Tibial nerve (tissue), 4 donors: ENCODE results near the gene PDE8B. TPM values are rescaled to one million over a fixed set of nuclear protein-coding genes. Genes with fewer than 3 reads are reported as not detected.

Experiments used
- DNase-seq, 2 donors: peaks; one replicate each; pipeline ENCODE4 v3.0.0-alpha.2; 2019; ENCODE audit warnings: low spot score in 2 of 2
- H3K27ac ChIP-seq, 4 donors: fragments of 200-600 bp; sonication (generic) in 3 of 4; one replicate each; pipeline ENCODE4 v1.5.1; 2017 to 2019; ENCODE audit warnings: mild to moderate bottlenecking in 1 of 4
- H3K27me3 ChIP-seq, 2 donors: fragments of 200-600 bp; sonication (generic) in 1 of 2; one replicate each; pipeline versions ENCODE4 v1.5.1 to v1.6.0; 2017 to 2019
- H3K36me3 ChIP-seq, 3 donors: fragments of 200-600 bp; sonication (generic); one replicate each; pipeline ENCODE4 v1.5.1; 2018 to 2019
- H3K4me1 ChIP-seq, 4 donors: fragments of 200-600 bp; sonication (generic) in 3 of 4; one replicate each; pipeline ENCODE4 v1.5.1; 2017 to 2019
- H3K4me3 ChIP-seq, 4 donors: fragments of 200-600 bp; sonication (generic) in 3 of 4; one replicate each; pipeline ENCODE4 v1.5.1; 2017 to 2019; ENCODE audit warnings: mild to moderate bottlenecking in 1 of 4, moderate library complexity in 1 of 4
- H3K9me3 ChIP-seq, 4 donors: fragments of 200-600 bp; sonication (generic) in 3 of 4; one replicate each; pipeline ENCODE4 v1.5.1; 2017 to 2019
- EP300 ChIP-seq, 2 donors: sonication (generic); formaldehyde crosslinking; IDR thresholded peaks; one replicate each; pipeline ENCODE4 v1.6.1; 2017; ENCODE audit warnings: antibody characterized with exemption in 2 of 2, mild to moderate bottlenecking in 1 of 2
- POLR2A ChIP-seq, 2 donors: fragments of 450-650 bp; IDR thresholded peaks; one replicate each; pipeline ENCODE4 v1.6.1; 2017; ENCODE audit warnings: antibody characterized with exemption in 2 of 2, mild to moderate bottlenecking in 2 of 2, moderate library complexity in 2 of 2
- WGBS, 2 donors: methylation state at CpG; one replicate each; pipeline ENCODE4 v1.1.5; 2018; 5-methylcytosine and 5-hydroxymethylcytosine counted together
- total RNA-seq, 4 donors: library from RNA; depleted of rRNA; stranded (reverse); fragments of >200 nt; gene quantifications; one replicate each; pipeline ENCODE4 v1.1.0, GENCODE V29; 2016
- TF ChIP-seq, protein P1 (sequence below), 5 experiments: fragments of 200-600 bp in 3 of 5; fragments of 450-650 bp in 2 of 5; sonication (generic) in 3 of 5; IDR thresholded peaks; one replicate each; pipeline ENCODE4 v1.5.1; 2016 to 2019; ENCODE audit warnings: antibody characterized with exemption in 5 of 5, mild to moderate bottlenecking in 3 of 5, moderate library complexity in 2 of 5

Gene PDE8B
- total RNA-seq, 4 donors from 2014 or later: 6.3 to 8.8 (median 7.2) TPM

- H3K4me3 ChIP-seq: no peak overlapping the region
- no peak for TF ChIP-seq EP300 (IDR thresholded peaks at IDR 0.05)
- TF ChIP-seq, protein P1, sequence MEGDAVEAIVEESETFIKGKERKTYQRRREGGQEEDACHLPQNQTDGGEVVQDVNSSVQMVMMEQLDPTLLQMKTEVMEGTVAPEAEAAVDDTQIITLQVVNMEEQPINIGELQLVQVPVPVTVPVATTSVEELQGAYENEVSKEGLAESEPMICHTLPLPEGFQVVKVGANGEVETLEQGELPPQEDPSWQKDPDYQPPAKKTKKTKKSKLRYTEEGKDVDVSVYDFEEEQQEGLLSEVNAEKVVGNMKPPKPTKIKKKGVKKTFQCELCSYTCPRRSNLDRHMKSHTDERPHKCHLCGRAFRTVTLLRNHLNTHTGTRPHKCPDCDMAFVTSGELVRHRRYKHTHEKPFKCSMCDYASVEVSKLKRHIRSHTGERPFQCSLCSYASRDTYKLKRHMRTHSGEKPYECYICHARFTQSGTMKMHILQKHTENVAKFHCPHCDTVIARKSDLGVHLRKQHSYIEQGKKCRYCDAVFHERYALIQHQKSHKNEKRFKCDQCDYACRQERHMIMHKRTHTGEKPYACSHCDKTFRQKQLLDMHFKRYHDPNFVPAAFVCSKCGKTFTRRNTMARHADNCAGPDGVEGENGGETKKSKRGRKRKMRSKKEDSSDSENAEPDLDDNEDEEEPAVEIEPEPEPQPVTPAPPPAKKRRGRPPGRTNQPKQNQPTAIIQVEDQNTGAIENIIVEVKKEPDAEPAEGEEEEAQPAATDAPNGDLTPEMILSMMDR (IDR thresholded peaks at IDR 0.05): no peak
- TF ChIP-seq POLR2A (IDR thresholded peaks at IDR 0.05): no peak
- H3K4me1 ChIP-seq: no peaks in the 10 kb centered on the region
- H3K27ac ChIP-seq: no peak overlapping the region
- DNase-seq: no peak
- H3K27me3 ChIP-seq: no peaks in the 10 kb centered on the region
- H3K36me3 ChIP-seq: no peaks in the 10 kb centered on the region
- WGBS, 2 donors: 70 to 71% methylated on average over 4 of the region's 4 CpGs
- no peaks in the 10 kb centered on the region for H3K9me3 ChIP-seq
Measured at GRCh38 chr5:77285251-77285841, 74.9 kb downstream of the PDE8B start.

- Histone ChIP-seq H3K36me3 (no peaks in the 10 kb centered on the region), H3K4me1 (no peaks in the 10 kb centered on the region), H3K27ac (no peak overlapping the region), H3K4me3 (no peak overlapping the region), H3K27me3 (no peaks in the 10 kb centered on the region), H3K9me3 (no peaks in the 10 kb centered on the region)
- no peak for DNase-seq
- TF ChIP-seq EP300 (IDR thresholded peaks at IDR 0.05) (no peak), POLR2A (IDR thresholded peaks at IDR 0.05) (no peak)
- TF ChIP-seq, protein P1 (IDR thresholded peaks at IDR 0.05): no peak
- 67 to 68% methylated on average over 3 of the region's 3 CpGs for WGBS, 2 donors
Measured at GRCh38 chr5:77292026-77292757, 81.7 kb downstream of the PDE8B start.

- Histone ChIP-seq H3K4me3 (no peak overlapping the region), H3K4me1 (no peaks in the 10 kb centered on the region), H3K27ac (no peak overlapping the region), H3K9me3 (no peaks in the 10 kb centered on the region), H3K36me3 (no peaks in the 10 kb centered on the region), H3K27me3 (no peaks in the 10 kb centered on the region)
- DNase-seq: no peak
- 83% methylated on average over 3 of the region's 3 CpGs for WGBS, 2 donors
- TF ChIP-seq EP300 (IDR thresholded peaks at IDR 0.05) (no peak), POLR2A (IDR thresholded peaks at IDR 0.05) (no peak)
- TF ChIP-seq, protein P1 (IDR thresholded peaks at IDR 0.05): no peak
Measured at GRCh38 chr5:77294185-77294584, 83.7 kb downstream of the PDE8B start.

DNA sequence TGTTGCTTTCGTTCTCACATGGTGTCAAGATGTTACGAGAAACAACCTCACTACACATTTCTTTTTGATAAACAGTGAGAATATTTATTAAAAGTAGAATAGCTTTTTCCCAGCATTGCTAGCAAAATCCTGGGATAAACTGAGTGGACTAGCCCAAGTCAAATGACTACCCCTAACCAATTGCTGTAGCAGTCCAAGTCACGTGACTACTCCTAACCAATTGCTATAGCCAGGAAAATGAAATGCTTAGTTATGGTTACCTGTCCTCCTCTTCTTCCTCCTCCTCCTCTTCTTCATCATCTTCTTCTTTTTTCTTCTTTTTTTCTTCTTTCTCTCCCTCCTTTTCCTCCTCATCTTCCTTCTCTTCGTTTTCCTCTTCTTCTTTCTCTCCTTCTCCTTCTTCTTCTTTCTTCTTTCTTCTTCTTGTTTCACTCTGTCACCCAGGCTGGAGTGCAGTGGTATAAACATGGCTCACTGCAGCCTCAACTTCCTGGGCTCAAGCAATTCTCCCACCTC lies 85.4 kb downstream of the PDE8B start:
- Histone ChIP-seq H3K27me3 (no peaks in the 10 kb centered on the region), H3K36me3 (no peaks in the 10 kb centered on the region), H3K4me3 (no peak overlapping the region), H3K9me3 (no peaks in the 10 kb centered on the region), H3K4me1 (no peaks in the 10 kb centered on the region), H3K27ac (no peak overlapping the region)
- TF ChIP-seq, protein P1 (IDR thresholded peaks at IDR 0.05): no peak
- no peak for TF ChIP-seq EP300 (IDR thresholded peaks at IDR 0.05)
- TF ChIP-seq POLR2A (IDR thresholded peaks at IDR 0.05): no peak
- 79 to 88% methylated on average over 4 of the region's 4 CpGs for WGBS, 2 donors
- DNase-seq: no peak

DNA sequence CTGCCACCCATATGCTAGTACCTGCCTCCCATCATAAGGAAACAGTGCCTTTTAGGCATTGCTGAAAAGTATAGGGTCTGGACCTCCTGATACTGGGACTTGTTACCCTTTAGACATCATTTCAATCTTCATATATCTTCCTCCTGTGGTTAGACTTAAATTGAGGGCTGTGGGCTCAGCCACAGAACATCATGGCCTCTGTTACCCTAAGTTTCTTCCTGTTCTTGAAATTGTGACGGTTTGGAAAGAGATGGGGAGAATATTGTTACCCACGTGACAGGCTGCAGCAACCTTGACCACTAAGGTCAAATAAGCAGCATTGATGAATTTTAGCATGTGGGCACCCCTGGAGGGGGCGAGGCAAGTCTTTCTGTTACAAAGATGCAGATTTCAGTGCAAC lies 87.7 kb downstream of the PDE8B start:
- no peak for TF ChIP-seq EP300 (IDR thresholded peaks at IDR 0.05)
- TF ChIP-seq, protein P1 (IDR thresholded peaks at IDR 0.05): no peak
- TF ChIP-seq POLR2A (IDR thresholded peaks at IDR 0.05): no peak
- Histone ChIP-seq H3K36me3 (no peaks in the 10 kb centered on the region), H3K27me3 (no peaks in the 10 kb centered on the region), H3K4me1 (no peaks in the 10 kb centered on the region), H3K4me3 (no peak overlapping the region), H3K9me3 (no peaks in the 10 kb centered on the region), H3K27ac (no peak overlapping the region)
- 81 to 86% methylated on average over 3 of the region's 3 CpGs for WGBS, 2 donors
- no peak for DNase-seq
